GM19035 (cell line): ENCODE measurements around the gene RAB6B.

Experiments
- ATAC-seq: cut with Tn5 transposase; IDR thresholded peaks from one replicate; pipeline ENCODE4 v1.9.1; 2021; ENCODE audit not compliant: unreplicated experiment

RAB6B gene

GRCh38 chr3:133931084-133931483, 35.4 kb upstream of the RAB6B start:
- no peak for ATAC-seq

- ATAC-seq, result no peak
These were observed 34.8 kb upstream of the RAB6B start for GRCh38 chr3:133930341-133930933.

GRCh38 chr3:133928903-133929607, 33.4 kb upstream of the RAB6B start:
- ATAC-seq, result no peak

GRCh38 chr3:133928136-133928893, 32.6 kb upstream of the RAB6B start:
- no peak for ATAC-seq

GRCh38 chr3:133927540-133928066, 31.9 kb upstream of the RAB6B start:
- peak; percentile 70 for ATAC-seq

- peak; percentile 25 for ATAC-seq
These were observed 31.3 kb upstream of the RAB6B start for GRCh38 chr3:133926736-133927539.

- ATAC-seq, result no peak
These were observed 30.5 kb upstream of the RAB6B start for GRCh38 chr3:133925960-133926735.

- ATAC-seq, result no peak
These were observed 28.4 kb upstream of the RAB6B start for GRCh38 chr3:133924041-133924440.

- no peak for ATAC-seq
These were observed 25.9 kb upstream of the RAB6B start for GRCh38 chr3:133921592-133921991.

- ATAC-seq, result no peak
These were observed 21.5 kb upstream of the RAB6B start for GRCh38 chr3:133917144-133917543.

GRCh38 chr3:133915685-133916658, 20.3 kb upstream of the RAB6B start:
- no peak for ATAC-seq

- ATAC-seq, result no peak
These were observed 19.3 kb upstream of the RAB6B start for GRCh38 chr3:133914839-133915600.

GRCh38 chr3:133910422-133910821, 14.7 kb upstream of the RAB6B start:
- no peak for ATAC-seq

- ATAC-seq, result no peak
These were observed 9.7 kb upstream of the RAB6B start for GRCh38 chr3:133905376-133905775.

GRCh38 chr3:133901847-133902246, 6.2 kb upstream of the RAB6B start:
- ATAC-seq, result no peak

GRCh38 chr3:133901083-133901482, 5.4 kb upstream of the RAB6B start:
- ATAC-seq, result no peak

GRCh38 chr3:133899311-133899710, 3.6 kb upstream of the RAB6B start:
- ATAC-seq, result no peak

GRCh38 chr3:133897547-133897946, 1.9 kb upstream of the RAB6B start:
- ATAC-seq, result no peak
